GM21576 (cell line): ENCODE measurements around the gene SCAI.
"Not testable (repeated sequence)": the region's sequence is repeated elsewhere in the genome, so short reads cannot be mapped to it uniquely, and the experiment has no call there.

Experiments used
- ATAC-seq: cut with Tn5 transposase; IDR thresholded peaks from one replicate; pipeline ENCODE4 v1.9.1; 2021; ENCODE audit warnings: mild to moderate bottlenecking, moderate library complexity; ENCODE audit not compliant: unreplicated experiment

SCAI gene

GRCh38 chr9:125143377-125144090 is at the start of gene SCAI:
Gene SCAI (minus strand): TSS chr9:125143528. CDS start chr9:125143437, 91 bp downstream.
- peak; percentile 98 for ATAC-seq

GRCh38 chr9:125190361-125190801 is 47.1 kb upstream of the SCAI start:
- ATAC-seq = no peak

GRCh38 chr9:125189361-125190289 is 46.3 kb upstream of the SCAI start, which contains the start of gene PPP6C:
Gene PPP6C (minus strand): TSS chr9:125189803. CDS start chr9:125189718, 85 bp downstream.
- peak; percentile 92 for ATAC-seq

GRCh38 chr9:125189011-125189360 is 45.7 kb upstream of the SCAI start:
- peak; percentile 21 for ATAC-seq

GRCh38 chr9:125183561-125183960 is 40.2 kb upstream of the SCAI start:
- no peak for ATAC-seq

- no peak for ATAC-seq
Observed at GRCh38 chr9:125183054-125183453, 39.7 kb upstream of the SCAI start.

- ATAC-seq = not testable (repeated sequence)
Observed at GRCh38 chr9:125181756-125182155, 38.4 kb upstream of the SCAI start.

GRCh38 chr9:125180876-125181275 is 37.5 kb upstream of the SCAI start:
- no peak for ATAC-seq

- ATAC-seq = not testable (repeated sequence)
Observed at GRCh38 chr9:125179776-125180175, 36.4 kb upstream of the SCAI start.

GRCh38 chr9:125177888-125178287 is 34.6 kb upstream of the SCAI start:
- ATAC-seq = no peak

GRCh38 chr9:125176636-125177035 is 33.3 kb upstream of the SCAI start:
- no peak for ATAC-seq

GRCh38 chr9:125172031-125172755 is 28.9 kb upstream of the SCAI start:
- ATAC-seq = no peak

GRCh38 chr9:125169895-125170294 is 26.6 kb upstream of the SCAI start:
- ATAC-seq = no peak

- ATAC-seq = no peak
Observed at GRCh38 chr9:125166762-125167161, 23.4 kb upstream of the SCAI start.

- not testable (repeated sequence) for ATAC-seq
Observed at GRCh38 chr9:125162891-125163290, 19.6 kb upstream of the SCAI start.

GRCh38 chr9:125161284-125161918 is 18.1 kb upstream of the SCAI start:
- no peak for ATAC-seq

- no peak for ATAC-seq
Observed at GRCh38 chr9:125160750-125161149, 17.4 kb upstream of the SCAI start.

GRCh38 chr9:125156551-125156950 is 13.2 kb upstream of the SCAI start:
- ATAC-seq = no peak

- ATAC-seq = no peak
Observed at GRCh38 chr9:125153712-125154367, 10.5 kb upstream of the SCAI start.

- no peak for ATAC-seq
Observed at GRCh38 chr9:125151730-125152129, 8.4 kb upstream of the SCAI start.
